Measurements from ENCODE around the gene ZNF362.

DNA sequence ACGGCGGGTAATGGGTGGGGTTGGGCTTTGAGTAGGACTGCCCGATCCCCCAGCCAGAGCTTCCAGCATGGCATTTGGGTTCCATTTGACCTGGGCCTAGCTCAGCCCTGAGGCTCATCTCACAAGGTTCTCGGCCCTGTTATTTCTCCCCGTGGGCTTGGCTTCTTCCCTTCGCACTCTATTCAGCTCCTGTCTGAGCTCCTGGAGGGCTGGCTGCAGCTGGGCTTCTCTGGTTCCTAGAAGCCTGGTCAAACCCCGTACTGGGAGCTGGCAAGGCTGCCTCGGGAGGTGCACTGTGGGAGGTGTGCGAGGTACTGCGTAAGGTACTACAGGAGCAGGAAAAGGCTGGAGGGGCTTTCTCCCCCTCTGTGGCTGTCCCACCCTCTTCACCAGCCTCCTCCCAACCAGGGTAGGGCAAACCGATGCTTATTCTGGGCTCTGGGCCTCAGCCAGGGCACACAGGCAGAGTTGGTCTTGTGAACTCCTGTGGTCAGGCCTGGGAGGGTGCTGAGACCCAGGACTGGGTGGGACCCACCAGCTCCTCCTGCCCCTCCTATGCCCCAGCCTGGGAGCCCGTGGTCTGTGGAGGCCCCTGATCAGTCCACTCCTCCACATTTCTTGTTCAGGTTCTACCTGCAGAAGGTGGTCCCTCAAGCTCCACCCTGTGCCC is 63.8 kb downstream of the ZNF362 start:
- no peak for TF ChIP-seq YY1 (IDR thresholded peaks at IDR 0.05; ENCODE audit: insufficient read depth, insufficient read length)
- no peak for TF ChIP-seq ZNF274 (IDR thresholded peaks at IDR 0.05; ENCODE audit: low read depth, low read length)
- no peak for TF ChIP-seq SUZ12 (IDR thresholded peaks at IDR 0.05; ENCODE audit: extremely low read depth, insufficient read depth, insufficient read length)

All from NT2/D1 (cell line).